Putamen (tissue), 1 donor: ENCODE measurements around the gene MRPL41.
A peak's percentile ranks its signal among the peaks of the same experiment; 100 is the strongest.
"Not testable (repeated sequence)": the region's sequence is repeated elsewhere in the genome, so short reads cannot be mapped to it uniquely, and the experiment has no call there.

Source experiments
- DNase-seq: peaks from one replicate; pipeline ENCODE4 v3.0.0-alpha.2; 2016; ENCODE audit warnings: low spot score

The MRPL41 gene

GRCh38 chr9:137522746-137523455 lies 28.8 kb upstream of the MRPL41 start:
- no peak for DNase-seq

- DNase-seq: no peak
Observed at GRCh38 chr9:137524161-137524980, 27.3 kb upstream of the MRPL41 start.

GRCh38 chr9:137524981-137525317 lies 26.7 kb upstream of the MRPL41 start:
- DNase-seq: no peak

GRCh38 chr9:137530331-137530730 lies 21.3 kb upstream of the MRPL41 start:
- DNase-seq: no peak

GRCh38 chr9:137531099-137531765 lies 20.4 kb upstream of the MRPL41 start:
- peak; percentile 82 for DNase-seq

GRCh38 chr9:137532891-137533468 lies 18.7 kb upstream of the MRPL41 start:
- not testable (repeated sequence) for DNase-seq

- no peak for DNase-seq
Observed at GRCh38 chr9:137534256-137535119, 17.2 kb upstream of the MRPL41 start.

GRCh38 chr9:137535120-137535428 lies 16.6 kb upstream of the MRPL41 start:
- no peak for DNase-seq

- DNase-seq: not testable (repeated sequence)
Observed at GRCh38 chr9:137536594-137537131, 15.0 kb upstream of the MRPL41 start.

- DNase-seq: no peak
Observed at GRCh38 chr9:137538058-137538457, 13.6 kb upstream of the MRPL41 start.

GRCh38 chr9:137540536-137540935 lies 11.1 kb upstream of the MRPL41 start:
- no peak for DNase-seq

GRCh38 chr9:137542486-137542885 lies 9.2 kb upstream of the MRPL41 start:
- no peak for DNase-seq

GRCh38 chr9:137543237-137543963 lies 8.3 kb upstream of the MRPL41 start:
- DNase-seq: no peak

GRCh38 chr9:137544176-137544760 lies 7.4 kb upstream of the MRPL41 start:
- DNase-seq: no peak

- no peak for DNase-seq
Observed at GRCh38 chr9:137545123-137545522, 6.6 kb upstream of the MRPL41 start.

GRCh38 chr9:137547687-137548543 lies 3.8 kb upstream of the MRPL41 start:
- DNase-seq: no peak

- peak; percentile 87 for DNase-seq
Observed at GRCh38 chr9:137550231-137550621, 1.5 kb upstream of the MRPL41 start, which contains the start of gene PNPLA7. TSS of gene PNPLA7 (minus strand) at chr9:137550402. CDS start at chr9:137550197, 205 bp downstream.

GRCh38 chr9:137550958-137551263 lies 768 bp upstream of the MRPL41 start:
- not testable (repeated sequence) for DNase-seq

GRCh38 chr9:137552022-137552768 lies 516 bp downstream of the MRPL41 start:
- DNase-seq: no peak
